Kidney (tissue), 14 donors: ENCODE results near the gene RPLP2. TPM values are rescaled to one million over a fixed set of nuclear protein-coding genes. Genes with fewer than 3 reads are reported as not detected.

Experiments
- DNase-seq, 5 donors: peaks; one replicate each; pipeline ENCODE4 v3.0.0-alpha.2; 2013 to 2020
- FAIRE-seq: peaks from 2 replicates; lab custom pipeline; 2012; peaks lifted over from hg19 to GRCh38; lab: Jason Lieb, UNC
- H3K27ac ChIP-seq, 2 donors: one replicate each; pipeline ENCODE4 v1.7.0; 2013; ENCODE audit warnings: low read depth in 2 of 2, low read length in 2 of 2, inconsistent platforms in 1 of 2
- H3K27me3 ChIP-seq: one replicate; pipeline ENCODE4 v1.7.1; 2013; ENCODE audit warnings: low read length, inconsistent platforms; ENCODE audit not compliant: control insufficient read depth, insufficient read depth
- H3K36me3 ChIP-seq, 3 donors: one replicate each; pipeline versions ENCODE4 v1.7.0 to v1.7.1; 2013; ENCODE audit warnings: low read length in 3 of 3, control low read depth in 1 of 3, inconsistent platforms in 1 of 3; ENCODE audit not compliant: insufficient read depth in 3 of 3, control insufficient read depth in 2 of 3
- H3K4me1 ChIP-seq, 3 donors: one replicate each; pipeline versions ENCODE4 v1.7.0 to v1.7.1; 2013; ENCODE audit warnings: low read length in 3 of 3, inconsistent platforms in 1 of 3, low read depth in 1 of 3; ENCODE audit not compliant: control insufficient read depth in 2 of 3, insufficient read depth in 2 of 3
- H3K4me3 ChIP-seq, 3 donors: one replicate each; pipeline versions ENCODE4 v1.7.0 to v1.8.1; 2013; ENCODE audit warnings: low read length in 3 of 3, control low read depth in 1 of 3, inconsistent platforms in 1 of 3
- H3K9ac ChIP-seq, 3 donors: one replicate each; pipeline versions ENCODE4 v1.7.0 to v1.7.1; 2013; ENCODE audit warnings: low read length in 3 of 3, control low read depth in 1 of 3, inconsistent platforms in 1 of 3
- H3K9me3 ChIP-seq, 3 donors: one replicate each; pipeline versions ENCODE4 v1.7.0 to v1.7.1; 2013; ENCODE audit warnings: low read length in 3 of 3, control low read depth in 1 of 3, inconsistent platforms in 1 of 3; ENCODE audit not compliant: control insufficient read depth in 2 of 3, insufficient read depth in 1 of 3
- CTCF ChIP-seq: IDR thresholded peaks from 3 replicates; pipeline ENCODE4 v1.5.1; 2012; ENCODE audit warnings: mild to moderate bottlenecking, moderate library complexity, borderline replicate concordance; ENCODE audit not compliant: insufficient read depth; ENCODE audit errors: extremely low read depth
- intact Hi-C: fragments of 100-400 bp; cut with DNase I; formaldehyde crosslinking; loops from one replicate; pipeline ENCODE4 v1.11.1; 2022
- polyA plus RNA-seq: library from polyadenylated mRNA; stranded (reverse); fragments of 350-450 nt; fragmentation: Illumina TruSeq; extraction: RNeasy Lipid Tissue Mini Kit (QIAGEN cat#74804); gene quantifications from one replicate; pipeline ENCODE4 v1.2.3, GENCODE V29; 2014; ENCODE audit warnings: low read depth, low replicate concordance; ENCODE audit not compliant: insufficient read depth
- total RNA-seq: library from RNA; stranded (reverse); fragmentation: NEBNext Ultra II Directional; extraction: Animal tissue kit (Norgen Biotek cat#: 25700); gene quantifications from one replicate; pipeline ENCODE4 v1.2.1, GENCODE V29; 2021
- donor health status: control.
- donor health status: control.
- donor health status: control.
- donor health status: control.
- donor health status: control.
- donor health status: DM: yes; HTN: yes; CAD: no.
- donor health status: Normal renal cell carcinoma (clear cell type).

RPLP2 gene
- total and polyA plus RNA-seq, 2 donors from 2014 or later: 1,544 to 1,997 TPM

- DNase-seq (no peak), FAIRE-seq (no peak)
- Histone ChIP-seq H3K36me3 (no peaks in the 10 kb centered on the region), H3K9me3 (no peaks in the 10 kb centered on the region), H3K27ac (no peak overlapping the region), H3K27me3 (no peaks in the 10 kb centered on the region), H3K4me3 (no peak overlapping the region), H3K9ac (no peak overlapping the region), H3K4me1 (peaks cover 0 to 10% (median 0%) of the 10 kb centered on the region in 3 donors)
- TF ChIP-seq CTCF: no peak
- intact Hi-C loops: loop anchor here (10.0 kb wide), 1 partner anchor 191 kb away; no protein-coding TSS in a partner anchor
These were observed 44.1 kb downstream of the RPLP2 start for GRCh38 chr11:853682-854448.

GRCh38 chr11:854601-855329 is 45.0 kb downstream of the RPLP2 start:
- FAIRE-seq (no peak), DNase-seq (no peak)
- no peak for TF ChIP-seq CTCF
- peaks cover 0 to 12% (median 4%) of the 10 kb centered on the region in 3 donors for H3K4me1 ChIP-seq
- no peaks in the 10 kb centered on the region for H3K9me3 ChIP-seq
- intact Hi-C loops: loop anchor here (10.0 kb wide), 1 partner anchor 190 kb away; no protein-coding TSS in a partner anchor
- H3K27ac ChIP-seq: no peak overlapping the region
- H3K4me3 ChIP-seq: no peak overlapping the region
- H3K27me3 ChIP-seq: no peaks in the 10 kb centered on the region
- no peaks in the 10 kb centered on the region for H3K36me3 ChIP-seq
- no peak overlapping the region for H3K9ac ChIP-seq

- H3K9ac ChIP-seq: no peak overlapping the region
- no peak for TF ChIP-seq CTCF
- H3K9me3 ChIP-seq: no peaks in the 10 kb centered on the region
- H3K4me1 ChIP-seq: peaks cover 0 to 18% (median 5%) of the 10 kb centered on the region in 3 donors
- intact Hi-C loops: loop anchor here (10.0 kb wide), 1 partner anchor 189 kb away; no protein-coding TSS in a partner anchor
- H3K27me3 ChIP-seq: no peaks in the 10 kb centered on the region
- no peak overlapping the region for H3K4me3 ChIP-seq
- no peak for DNase-seq
- FAIRE-seq: no peak
- H3K36me3 ChIP-seq: no peaks in the 10 kb centered on the region
- no peak overlapping the region for H3K27ac ChIP-seq
These were observed 45.5 kb downstream of the RPLP2 start for GRCh38 chr11:855330-855674.
